ENCODE results near the gene ADAT3. TPM values are rescaled to one million over a fixed set of nuclear protein-coding genes. Genes with fewer than 3 reads are reported as not detected.

The ADAT3 gene
- total RNA-seq, 2 experiments from 2014 or later, result 9.3 to 11.4 TPM

DNA sequence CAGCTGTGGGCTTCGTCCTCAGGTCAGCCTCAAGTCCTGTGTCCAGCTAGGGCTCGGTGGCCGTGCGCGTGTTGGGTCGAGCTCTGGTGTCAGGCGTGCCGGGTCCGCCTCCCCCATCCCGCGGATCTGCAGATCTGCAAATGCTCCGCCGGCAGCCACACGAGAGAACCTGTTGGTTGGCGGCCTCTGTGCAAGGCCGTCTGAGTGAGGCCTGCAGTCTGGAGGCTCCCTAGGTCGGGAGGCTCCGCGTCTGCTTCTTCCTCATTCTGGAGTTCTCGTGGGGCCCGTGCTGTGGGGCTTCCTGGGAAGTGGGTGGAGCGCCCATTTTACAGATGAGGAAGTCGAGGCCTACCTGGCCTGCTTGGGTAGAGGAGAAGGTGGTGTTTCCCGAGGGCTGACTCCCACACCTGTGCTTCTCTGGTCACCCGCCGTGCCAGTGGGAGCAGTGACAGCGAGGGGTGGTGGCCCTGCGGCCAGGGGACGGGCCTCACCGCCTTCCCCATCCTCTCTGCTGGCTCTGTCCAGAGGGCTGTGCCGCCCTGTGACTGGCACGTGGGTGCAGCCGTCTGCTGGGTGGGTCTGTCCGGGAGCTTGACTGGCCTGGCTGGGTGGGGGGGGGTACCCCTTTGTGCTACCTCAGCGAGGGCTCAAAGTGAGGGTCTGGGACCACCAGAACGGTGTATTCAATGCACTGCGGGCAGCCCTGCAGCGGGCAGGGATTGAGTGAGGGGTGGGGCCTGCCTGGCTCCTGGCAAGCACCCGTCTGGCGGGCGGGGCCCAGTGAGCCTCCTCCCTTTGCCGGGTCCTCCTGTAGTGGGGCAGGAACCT lies 39.1 kb downstream of the ADAT3 start:
- H3K27me3 Mint-ChIP-seq, result no peaks in the 10 kb centered on the region
- H3K27ac Mint-ChIP-seq, result no peak overlapping the region
- peak overlapping the region; percentile 30 for H3K4me3 Mint-ChIP-seq
- peaks cover 32% of the 10 kb centered on the region for H3K4me1 Mint-ChIP-seq
- ATAC-seq (no peak), DNase-seq (no peak)
- no peaks in the 10 kb centered on the region for H3K9me3 Mint-ChIP-seq (ENCODE audit: low read depth)
- CTCF ChIA-PET, result interaction anchor here (0.6 to 3.0 kb wide), 5 partner anchors 12 to 108 kb away, joined by 3 to 9 read pairs (median 5); no protein-coding TSS in a partner anchor
- peaks cover 6% of the 10 kb centered on the region for H3K36me3 Mint-ChIP-seq

DNA sequence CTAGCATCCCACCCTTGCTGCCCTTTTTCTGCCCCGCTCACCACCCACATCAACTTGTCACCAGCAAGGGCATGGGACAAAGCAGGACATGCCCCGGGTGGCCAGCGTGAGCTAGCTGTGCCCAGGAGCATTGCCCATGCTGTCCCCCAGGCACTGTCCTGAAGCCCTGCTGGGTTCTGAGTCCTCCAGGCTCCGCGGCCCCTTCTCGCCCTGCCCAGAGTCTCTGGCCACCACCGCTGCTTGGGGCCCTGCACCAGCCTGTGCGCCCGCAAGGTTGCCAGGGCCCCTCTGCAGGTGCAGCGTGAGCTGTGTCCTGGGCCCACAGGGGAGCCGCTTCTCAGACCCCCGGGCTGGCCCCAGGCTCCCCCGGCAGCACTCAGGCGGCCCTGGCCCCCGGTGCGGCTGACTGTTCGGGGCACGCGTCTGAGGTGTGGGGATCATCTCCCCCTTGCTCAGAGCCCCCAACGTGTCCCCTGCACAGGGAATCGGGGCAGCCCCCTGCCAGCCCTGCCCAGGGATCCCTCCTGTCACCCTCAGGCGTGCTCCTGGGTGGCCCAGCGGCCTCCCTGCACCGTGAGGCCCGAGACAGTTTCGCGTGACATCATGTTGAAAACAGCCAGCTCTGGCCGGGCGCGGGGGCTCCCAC lies 39.8 kb downstream of the ADAT3 start:
- no peak for ATAC-seq
- CTCF ChIA-PET, result interaction anchor here (1.1 to 3.0 kb wide), 10 partner anchors 9 to 108 kb away, joined by 3 to 9 read pairs (median 4); no protein-coding TSS in a partner anchor
- H3K4me1 Mint-ChIP-seq, result peaks cover 25% of the 10 kb centered on the region
- H3K4me3 Mint-ChIP-seq, result no peak overlapping the region
- H3K9me3 Mint-ChIP-seq (ENCODE audit: low read depth), result no peaks in the 10 kb centered on the region
- H3K36me3 Mint-ChIP-seq, result peaks cover 6% of the 10 kb centered on the region
- no peaks in the 10 kb centered on the region for H3K27me3 Mint-ChIP-seq
- no peak for DNase-seq
- peak overlapping the region; percentile 40 for H3K27ac Mint-ChIP-seq

GRCh38 chr19:1945899-1946298 lies 40.7 kb downstream of the ADAT3 start:
- Mint-ChIP-seq H3K27me3 (no peaks in the 10 kb centered on the region), H3K4me1 (peaks cover 23% of the 10 kb centered on the region), H3K27ac (no peak overlapping the region), H3K4me3 (no peak overlapping the region), H3K9me3 (ENCODE audit: low read depth) (no peaks in the 10 kb centered on the region), H3K36me3 (peaks cover 8% of the 10 kb centered on the region)
- ATAC-seq (no peak), DNase-seq (no peak)
- CTCF ChIA-PET, result interaction anchor here (0.6 to 3.0 kb wide), 16 partner anchors 9 to 543 kb away, joined by 3 to 9 read pairs (median 4); no protein-coding TSS in a partner anchor

DNA sequence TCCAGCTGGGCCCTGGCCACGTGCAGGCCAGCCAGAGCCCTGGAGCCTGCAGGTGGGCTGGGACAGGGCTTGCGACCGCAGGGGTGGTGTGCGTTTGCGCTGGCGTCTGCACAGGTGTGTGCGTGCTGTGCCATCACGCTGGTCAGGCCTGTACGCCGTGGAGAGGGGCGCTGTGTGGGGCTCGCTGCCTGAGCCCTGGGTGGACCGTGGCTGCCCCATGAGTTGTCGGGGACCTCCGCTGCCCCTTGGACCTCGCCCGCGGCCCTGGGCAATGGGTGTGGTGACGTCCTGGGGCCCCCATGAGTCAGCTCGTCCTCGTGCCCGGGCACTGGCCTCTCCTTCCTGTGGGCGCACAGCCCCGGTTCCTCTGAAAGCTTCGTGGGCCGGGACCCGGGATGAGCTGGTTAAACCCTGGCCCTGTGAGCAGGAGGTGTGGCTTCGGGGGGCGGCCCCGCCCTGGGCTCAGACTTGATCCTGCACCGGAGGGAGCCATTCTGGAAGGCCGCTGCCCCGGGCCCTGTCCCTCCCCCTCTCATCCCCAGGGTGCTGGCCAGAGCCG lies 42.5 kb downstream of the ADAT3 start:
- CTCF ChIA-PET, result no interaction called here

DNA sequence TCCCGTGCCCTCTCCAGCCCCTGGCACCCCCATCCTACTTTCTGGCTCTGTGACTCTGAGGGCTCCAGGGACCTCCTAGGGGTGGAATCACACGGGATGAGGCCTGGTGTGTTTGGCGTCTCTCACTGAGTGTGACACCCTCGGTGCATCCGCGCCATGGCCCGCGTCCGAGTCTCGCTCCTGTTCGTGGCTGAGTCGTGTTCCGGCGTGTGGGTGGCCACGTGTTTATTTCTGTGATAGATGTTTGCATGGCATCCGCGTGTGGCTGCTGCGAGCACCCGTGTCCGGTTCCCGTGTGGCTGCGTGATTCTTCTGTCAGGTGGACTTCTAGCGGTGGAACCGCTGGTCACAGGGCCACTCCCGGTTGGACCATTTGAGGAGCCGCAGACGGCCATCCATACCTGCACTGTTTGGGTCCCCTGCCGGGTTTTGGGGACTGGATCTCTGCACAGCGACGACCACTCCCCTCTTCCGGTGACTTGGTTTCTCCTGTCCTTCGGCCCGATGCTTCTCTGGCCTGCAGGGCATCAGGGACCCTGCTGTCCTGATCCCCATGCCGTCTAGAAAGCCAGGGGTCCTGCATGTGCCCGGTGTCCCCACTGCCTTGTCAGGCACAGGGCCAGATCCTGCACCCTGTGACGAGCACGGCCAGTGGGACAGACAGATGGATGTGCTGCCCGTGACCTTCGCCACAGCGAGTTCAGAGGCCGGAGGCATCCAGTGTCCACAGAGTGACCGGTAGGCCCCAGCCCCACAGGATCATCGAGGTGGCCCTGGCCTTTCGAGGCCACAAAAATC lies 44.3 kb downstream of the ADAT3 start:
- H3K27me3 Mint-ChIP-seq, result no peaks in the 10 kb centered on the region
- CTCF ChIA-PET, result no interaction called here
- H3K9me3 Mint-ChIP-seq (ENCODE audit: low read depth), result no peaks in the 10 kb centered on the region
- no peak overlapping the region for H3K27ac Mint-ChIP-seq
- H3K4me3 Mint-ChIP-seq, result no peak overlapping the region
- peaks cover 16% of the 10 kb centered on the region for H3K36me3 Mint-ChIP-seq
- DNase-seq (no peak), ATAC-seq (no peak)
- H3K4me1 Mint-ChIP-seq, result peaks cover 11% of the 10 kb centered on the region

More for the DNA sequence above, 42.5 kb downstream of the ADAT3 start:
- peaks cover 16% of the 10 kb centered on the region for H3K36me3 Mint-ChIP-seq
- H3K27me3 Mint-ChIP-seq, result no peaks in the 10 kb centered on the region
- no peak for ATAC-seq
- no peak overlapping the region for H3K27ac Mint-ChIP-seq
- DNase-seq, result no peak
- peaks cover 23% of the 10 kb centered on the region for H3K4me1 Mint-ChIP-seq
- no peaks in the 10 kb centered on the region for H3K9me3 Mint-ChIP-seq (ENCODE audit: low read depth)
- no peak overlapping the region for H3K4me3 Mint-ChIP-seq

DNA sequence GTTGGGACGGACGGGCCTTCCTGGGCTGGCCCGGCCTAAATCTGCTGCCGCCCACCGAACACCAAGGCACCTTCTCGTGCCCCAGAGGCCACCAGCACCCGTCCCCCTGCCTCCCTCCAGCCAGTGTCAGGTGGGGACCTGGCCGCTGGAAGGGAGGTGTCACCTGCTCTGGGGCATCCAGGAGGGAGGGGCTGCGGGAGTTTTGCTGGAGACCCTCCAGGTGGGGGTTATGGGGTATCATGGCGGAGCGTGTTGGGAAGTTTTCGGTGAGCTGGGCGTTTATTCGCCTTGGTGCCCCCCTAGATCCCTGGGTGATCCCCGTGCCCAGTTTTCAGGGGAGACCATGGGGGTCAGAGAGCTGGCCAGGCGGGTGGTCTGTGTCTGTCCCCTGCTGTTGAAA lies 45.4 kb downstream of the ADAT3 start:
- DNase-seq (no peak), ATAC-seq (no peak)
- CTCF ChIA-PET, result no interaction called here
- Mint-ChIP-seq H3K4me3 (no peak overlapping the region), H3K9me3 (ENCODE audit: low read depth) (no peaks in the 10 kb centered on the region), H3K27me3 (no peaks in the 10 kb centered on the region), H3K4me1 (peaks cover 11% of the 10 kb centered on the region), H3K36me3 (peaks cover 16% of the 10 kb centered on the region), H3K27ac (no peak overlapping the region)

DNA sequence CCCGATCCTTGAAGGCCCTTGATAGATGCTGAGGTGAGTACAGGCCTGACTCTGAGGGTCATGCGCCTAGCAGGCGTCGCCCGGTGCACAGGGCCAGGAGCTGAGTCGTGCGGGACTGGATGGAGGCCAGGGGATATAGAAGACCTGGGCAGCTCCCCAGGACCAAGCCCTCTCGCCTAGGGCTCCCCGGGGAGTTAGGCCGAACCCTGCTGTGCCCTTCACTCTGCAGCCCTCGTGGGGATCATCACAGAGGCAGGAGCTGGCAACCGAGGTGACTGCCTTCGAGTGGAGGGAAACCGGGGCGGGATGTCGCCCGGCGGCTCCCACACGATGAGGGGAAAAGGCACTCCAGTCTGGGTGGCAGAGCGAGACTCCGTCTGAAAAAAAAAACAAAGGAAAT lies 47.4 kb downstream of the ADAT3 start:
- CTCF ChIA-PET, result interaction anchor here (1.5 kb wide), 1 partner anchor 127 kb away, joined by 7 read pairs; no protein-coding TSS in a partner anchor
- no peak for ATAC-seq
- Mint-ChIP-seq H3K4me3 (no peak overlapping the region), H3K27ac (no peak overlapping the region), H3K9me3 (ENCODE audit: low read depth) (no peaks in the 10 kb centered on the region), H3K4me1 (peaks cover 7% of the 10 kb centered on the region), H3K36me3 (peaks cover 14% of the 10 kb centered on the region), H3K27me3 (no peaks in the 10 kb centered on the region)
- no peak for DNase-seq

DNA sequence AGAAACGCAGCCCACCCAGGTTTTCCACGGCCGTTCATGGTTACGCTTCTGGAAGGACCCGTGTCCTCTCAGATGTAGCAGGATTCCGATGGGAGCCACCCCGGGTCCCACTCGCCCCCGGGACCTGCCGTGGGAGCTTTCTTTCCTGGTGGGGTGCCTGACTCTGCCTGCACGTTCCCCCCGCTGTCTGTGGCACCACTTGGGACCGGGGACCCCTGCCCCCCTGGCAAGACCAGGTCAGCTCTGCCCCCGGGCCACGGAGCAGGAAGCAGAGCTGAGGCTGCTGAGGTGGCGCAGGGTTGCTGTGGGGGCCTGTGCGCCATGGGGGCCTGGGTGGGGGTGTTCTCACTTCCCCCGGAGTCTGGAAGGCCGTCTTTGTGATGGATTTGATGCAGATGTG lies 47.8 kb downstream of the ADAT3 start:
- DNase-seq (no peak), ATAC-seq (no peak)
- CTCF ChIA-PET, result interaction anchor here (1.1 to 1.5 kb wide), 2 partner anchors 10 to 127 kb away, joined by 3 to 7 read pairs; no protein-coding TSS in a partner anchor
- peaks cover 14% of the 10 kb centered on the region for H3K36me3 Mint-ChIP-seq
- H3K27ac Mint-ChIP-seq, result no peak overlapping the region
- no peak overlapping the region for H3K4me3 Mint-ChIP-seq
- H3K9me3 Mint-ChIP-seq (ENCODE audit: low read depth), result no peaks in the 10 kb centered on the region
- peaks cover 7% of the 10 kb centered on the region for H3K4me1 Mint-ChIP-seq
- H3K27me3 Mint-ChIP-seq, result no peaks in the 10 kb centered on the region

DNA sequence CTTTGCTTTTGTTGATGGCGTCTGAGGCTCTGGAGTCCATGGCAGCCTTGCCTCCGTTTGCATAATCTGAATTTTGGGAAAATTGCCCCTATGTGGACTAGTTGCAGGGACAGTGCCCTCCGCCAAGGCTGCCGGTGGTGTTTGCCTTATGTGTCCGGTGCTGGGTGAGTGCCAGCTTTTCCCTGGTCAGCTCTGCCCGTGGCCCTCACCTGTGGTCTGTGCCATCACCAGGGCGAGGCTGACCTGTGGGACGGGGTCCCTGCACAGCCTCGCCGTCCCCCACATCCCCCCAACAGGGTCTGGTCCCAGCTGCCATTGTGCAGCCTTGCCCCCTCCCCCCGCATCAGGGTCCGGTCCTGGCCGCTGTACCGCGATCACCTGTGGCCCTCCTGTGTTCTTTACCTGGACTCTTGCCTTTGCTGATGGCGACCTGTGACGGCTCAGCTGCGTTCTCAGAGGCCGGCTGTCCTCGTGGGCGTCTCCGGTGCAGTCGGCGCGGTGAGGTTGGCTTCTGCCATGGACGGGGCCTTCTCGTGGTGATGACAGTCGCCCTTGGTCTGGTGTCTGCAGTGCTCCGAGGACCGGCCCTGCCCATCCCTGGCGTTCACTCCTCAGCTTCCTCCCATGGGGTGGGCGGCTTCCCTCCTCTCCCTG lies 48.4 kb downstream of the ADAT3 start:
- peak overlapping the region; percentile 24 for H3K27ac Mint-ChIP-seq
- ATAC-seq, result no peak
- CTCF ChIA-PET, result interaction anchor here (1.0 to 1.1 kb wide), 2 partner anchors 10 to 43 kb away, joined by 3 read pairs; no protein-coding TSS in a partner anchor

GRCh38 chr19:1954532-1954933 lies 49.3 kb downstream of the ADAT3 start:
- Mint-ChIP-seq H3K4me1 (peaks cover 2% of the 10 kb centered on the region), H3K27me3 (no peaks in the 10 kb centered on the region), H3K4me3 (no peak overlapping the region), H3K9me3 (ENCODE audit: low read depth) (no peaks in the 10 kb centered on the region), H3K27ac (no peak overlapping the region), H3K36me3 (peaks cover 10% of the 10 kb centered on the region)
- ATAC-seq, result no peak
- CTCF ChIA-PET, result interaction anchor here (1.0 kb wide), 1 partner anchor 42 kb away, joined by 3 read pairs; no protein-coding TSS in a partner anchor
- no peak for DNase-seq

More for the DNA sequence above, 48.4 kb downstream of the ADAT3 start:
- no peak for DNase-seq
- no peak overlapping the region for H3K4me3 Mint-ChIP-seq
- H3K27me3 Mint-ChIP-seq, result no peaks in the 10 kb centered on the region
- no peaks in the 10 kb centered on the region for H3K9me3 Mint-ChIP-seq (ENCODE audit: low read depth)
- H3K4me1 Mint-ChIP-seq, result peaks cover 5% of the 10 kb centered on the region
- H3K36me3 Mint-ChIP-seq, result peaks cover 11% of the 10 kb centered on the region

DNA sequence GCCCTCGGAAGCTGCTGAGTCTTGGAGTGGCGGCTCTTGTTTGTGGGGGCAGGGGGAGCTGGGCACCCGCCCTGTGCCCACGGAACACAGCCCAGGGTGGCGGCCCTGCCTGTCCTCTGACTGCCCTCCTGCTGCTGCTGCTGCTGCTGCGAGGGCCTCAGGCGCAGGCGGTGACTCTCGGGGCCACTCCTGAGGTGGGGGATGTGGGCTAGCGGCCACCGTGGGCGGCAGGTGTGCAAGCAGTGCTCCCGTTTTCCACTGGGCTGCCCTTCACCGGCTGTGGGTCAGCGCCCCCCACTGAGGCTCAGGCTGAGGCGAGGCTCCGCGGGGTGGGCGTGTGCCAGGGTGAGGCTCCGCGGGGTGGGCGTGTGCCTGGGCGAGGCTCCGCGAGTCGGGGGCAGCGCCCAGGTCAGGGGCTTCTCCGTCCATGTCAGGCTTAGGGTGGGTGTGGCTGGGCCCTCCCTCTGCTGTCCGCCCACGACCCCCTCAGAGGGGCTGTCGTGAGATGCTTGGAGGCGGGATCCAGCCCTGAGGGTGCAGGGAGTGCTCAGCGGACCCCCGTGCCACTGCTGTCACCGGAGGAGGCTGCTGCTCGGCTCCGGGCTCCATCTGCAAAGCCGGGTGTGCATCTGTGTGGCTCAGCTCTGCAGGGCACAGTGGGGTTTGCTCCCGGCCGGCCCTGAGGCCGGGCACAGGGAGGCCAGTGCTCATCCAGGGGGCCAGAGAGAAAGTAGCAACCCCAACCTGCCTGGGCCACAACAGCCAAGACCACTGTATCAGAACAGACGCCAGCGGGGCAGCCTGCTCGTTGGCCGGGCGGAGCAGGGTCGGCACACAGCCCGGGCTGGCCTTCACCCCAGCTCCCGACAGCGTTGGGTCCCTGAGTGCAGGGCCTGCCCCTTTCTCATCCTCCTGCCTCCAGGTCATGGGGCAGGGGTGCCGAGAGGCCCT lies 50.2 kb downstream of the ADAT3 start:
- Mint-ChIP-seq H3K36me3 (peaks cover 8% of the 10 kb centered on the region), H3K27me3 (no peaks in the 10 kb centered on the region), H3K4me3 (no peak overlapping the region), H3K4me1 (no peaks in the 10 kb centered on the region), H3K27ac (no peak overlapping the region), H3K9me3 (ENCODE audit: low read depth) (no peaks in the 10 kb centered on the region)
- ATAC-seq (no peak), DNase-seq (no peak)
- CTCF ChIA-PET, result interaction anchor here (0.8 kb wide), 1 partner anchor 9 kb away, joined by 3 read pairs; no protein-coding TSS in a partner anchor

All from activated CD8-positive, alpha-beta memory T cell treated with anti-CD3 and anti-CD28 coated beads, Interleukin-2, amount 10 ng/mL, durations not matched to agents 7 days and 5 days (primary cell).